Activated T-cell treated with anti-CD3 and anti-CD28 coated beads for 48 hours (primary cell): ENCODE data around the gene CEP131.
A peak's percentile ranks its signal among the peaks of the same experiment; 100 is the strongest.

ENCODE experiments used
- DNase-seq: peaks from one replicate; pipeline ENCODE4 v3.0.0-alpha.2; 2020; ENCODE audit warnings: low read depth

The CEP131 gene

DNA sequence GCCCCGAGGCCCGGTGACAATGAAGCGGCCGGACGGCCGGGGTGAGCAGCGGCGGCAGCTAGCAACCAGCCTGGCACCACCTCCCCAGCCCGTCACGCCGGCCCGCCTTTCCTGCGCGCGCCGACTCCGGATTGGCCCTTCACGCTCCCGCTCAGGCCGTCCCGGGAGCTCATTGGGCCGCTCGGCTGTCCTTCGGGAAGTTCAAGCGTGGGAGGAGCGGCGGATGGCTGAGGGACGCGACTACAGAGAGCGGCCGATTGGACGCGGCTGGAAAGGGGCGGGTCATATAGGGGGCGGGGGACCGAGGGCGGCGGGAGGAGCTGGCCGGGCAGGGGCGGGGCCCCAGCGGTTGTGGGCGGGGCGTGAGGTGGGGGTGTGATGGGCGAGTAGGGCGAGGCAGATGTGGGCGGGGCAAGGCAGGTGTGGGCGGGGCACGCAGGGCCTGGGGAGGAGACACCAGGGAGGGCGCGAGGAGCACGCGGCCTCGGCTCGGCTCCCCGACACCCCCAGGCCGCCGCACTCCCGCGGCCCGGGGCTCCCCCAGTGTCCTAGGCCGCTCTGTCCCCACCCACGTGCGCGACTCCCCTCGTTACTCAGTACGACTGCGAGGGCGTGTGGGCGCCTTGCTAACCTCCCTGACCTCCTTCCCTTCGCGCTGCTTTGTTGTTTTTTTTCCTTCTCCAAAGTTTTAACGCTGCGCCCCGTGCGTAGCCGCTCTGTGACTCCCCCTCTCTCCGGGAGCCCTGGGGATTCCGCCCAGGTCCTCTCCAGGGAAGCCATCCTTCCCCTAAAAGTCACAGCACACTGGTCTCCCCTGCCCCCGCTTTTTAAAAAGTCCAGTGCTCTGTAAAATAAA lies at the start of gene CEP131:
TSS of gene CEP131 (minus strand) at position 60 of the 856 bp plus-strand sequence. CDS start 2,909 bp downstream, outside the sequence.
- DNase-seq, result peak; percentile 99

DNA sequence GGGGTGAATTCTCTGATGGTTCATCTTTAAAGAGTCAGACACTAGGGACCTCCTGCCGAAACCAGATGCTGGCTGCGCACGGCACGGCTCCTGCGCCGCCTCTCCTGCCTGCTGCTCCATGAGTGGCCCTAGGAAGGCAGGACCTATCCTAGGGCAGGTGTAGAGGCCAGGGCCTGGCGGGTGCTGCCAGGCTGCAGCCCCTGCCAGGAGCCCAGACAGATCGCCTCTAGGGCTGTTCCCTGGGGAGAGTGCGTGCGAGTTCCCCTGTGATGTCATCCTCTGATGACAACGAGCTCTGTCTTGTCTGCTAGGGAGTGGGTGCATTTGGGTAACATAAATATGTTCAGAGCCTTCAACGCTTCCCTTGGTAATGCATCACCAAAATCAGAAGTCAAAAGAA lies 48.5 kb upstream of the CEP131 start:
- no peak for DNase-seq

DNA sequence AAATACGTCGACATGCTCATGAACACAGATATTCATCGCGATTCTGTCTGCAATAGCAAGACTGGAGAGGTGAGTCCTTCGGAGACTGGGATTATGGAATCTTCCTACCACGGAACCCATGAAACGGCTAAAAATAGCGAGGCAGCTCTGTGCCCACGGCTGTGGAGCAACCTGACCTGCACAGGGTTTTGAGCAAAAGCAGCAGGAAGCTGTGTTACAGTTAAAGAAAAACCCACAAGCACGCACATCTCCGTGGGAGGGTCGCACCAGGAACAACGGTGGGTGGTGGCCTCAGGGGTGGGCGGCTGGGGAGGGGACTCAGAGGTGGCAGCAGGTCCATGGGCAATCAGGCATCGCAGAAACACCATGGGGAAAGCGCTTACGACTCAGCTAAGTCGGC lies 47.5 kb upstream of the CEP131 start:
- DNase-seq, result no peak

DNA sequence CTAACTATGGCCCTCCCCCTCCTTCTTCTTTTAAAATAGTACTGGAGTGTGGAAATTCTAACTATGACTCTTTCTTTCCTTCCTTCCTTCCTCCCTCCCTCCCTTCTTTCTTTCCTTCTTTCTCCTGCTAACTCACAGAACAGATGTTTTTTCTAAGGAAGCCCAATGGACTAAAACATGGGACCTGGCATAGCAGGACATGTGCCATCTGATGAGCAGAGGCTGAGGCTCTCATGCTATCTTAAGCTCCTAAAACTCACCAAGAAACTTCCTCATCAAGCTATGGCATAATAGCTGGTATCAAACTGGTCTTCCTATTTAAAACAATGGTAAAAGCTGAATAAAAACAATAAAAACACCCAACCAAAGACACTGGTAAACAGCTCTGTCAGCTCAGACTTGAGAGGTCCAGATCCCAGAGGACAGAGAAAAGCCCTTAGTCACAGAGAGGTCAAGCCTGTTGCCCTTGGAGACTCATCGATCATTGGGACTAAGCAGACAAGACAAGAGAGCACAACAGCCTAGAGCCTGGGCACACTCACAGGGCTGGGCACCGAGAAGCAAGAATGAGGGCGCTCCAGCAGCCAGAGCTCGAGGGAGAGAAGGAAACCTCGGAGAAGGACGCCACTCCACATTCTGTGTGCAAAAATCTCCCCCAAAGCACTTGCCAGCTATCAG lies 44.8 kb upstream of the CEP131 start:
- DNase-seq, result no peak

DNA sequence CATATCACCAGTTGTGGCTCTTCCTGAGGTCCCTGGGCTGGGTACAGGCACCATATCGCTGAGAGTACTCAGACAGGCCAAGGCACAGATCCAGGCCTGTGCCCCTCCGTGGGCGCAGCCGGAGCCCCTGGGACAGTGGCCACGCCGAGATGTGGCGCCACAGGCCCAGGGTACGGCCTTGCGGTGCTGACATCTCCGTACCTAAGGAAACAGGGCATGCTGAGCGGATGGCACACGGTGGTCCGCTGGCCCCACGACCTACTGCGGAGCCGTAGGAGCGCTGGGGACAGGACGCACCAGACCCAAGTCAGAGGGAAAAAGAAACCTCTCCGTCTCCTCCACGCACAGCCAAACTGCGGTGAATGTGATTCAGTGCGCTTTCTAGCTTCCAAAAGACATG lies 42.8 kb upstream of the CEP131 start:
- DNase-seq, result no peak

DNA sequence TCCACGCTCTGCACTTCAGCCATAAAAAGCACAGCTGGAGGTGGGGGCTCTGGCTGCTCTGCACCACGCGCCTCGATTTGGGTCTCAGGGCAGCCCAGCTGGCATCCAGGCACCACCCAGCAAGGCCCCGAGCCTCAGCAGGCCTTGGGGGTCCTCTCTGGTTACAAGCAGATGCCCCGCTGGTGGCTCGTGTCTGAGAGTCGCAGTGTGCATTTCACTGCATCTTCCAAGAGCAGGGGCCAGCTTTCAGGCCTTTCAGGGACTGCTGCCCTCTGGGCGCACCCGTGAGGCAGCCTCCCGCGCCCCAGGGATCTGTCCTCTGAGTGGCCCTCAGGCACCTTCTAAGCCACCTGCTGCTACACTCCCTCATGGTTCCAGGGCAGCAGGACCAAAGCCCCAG lies 41.9 kb upstream of the CEP131 start:
- DNase-seq, result no peak

DNA sequence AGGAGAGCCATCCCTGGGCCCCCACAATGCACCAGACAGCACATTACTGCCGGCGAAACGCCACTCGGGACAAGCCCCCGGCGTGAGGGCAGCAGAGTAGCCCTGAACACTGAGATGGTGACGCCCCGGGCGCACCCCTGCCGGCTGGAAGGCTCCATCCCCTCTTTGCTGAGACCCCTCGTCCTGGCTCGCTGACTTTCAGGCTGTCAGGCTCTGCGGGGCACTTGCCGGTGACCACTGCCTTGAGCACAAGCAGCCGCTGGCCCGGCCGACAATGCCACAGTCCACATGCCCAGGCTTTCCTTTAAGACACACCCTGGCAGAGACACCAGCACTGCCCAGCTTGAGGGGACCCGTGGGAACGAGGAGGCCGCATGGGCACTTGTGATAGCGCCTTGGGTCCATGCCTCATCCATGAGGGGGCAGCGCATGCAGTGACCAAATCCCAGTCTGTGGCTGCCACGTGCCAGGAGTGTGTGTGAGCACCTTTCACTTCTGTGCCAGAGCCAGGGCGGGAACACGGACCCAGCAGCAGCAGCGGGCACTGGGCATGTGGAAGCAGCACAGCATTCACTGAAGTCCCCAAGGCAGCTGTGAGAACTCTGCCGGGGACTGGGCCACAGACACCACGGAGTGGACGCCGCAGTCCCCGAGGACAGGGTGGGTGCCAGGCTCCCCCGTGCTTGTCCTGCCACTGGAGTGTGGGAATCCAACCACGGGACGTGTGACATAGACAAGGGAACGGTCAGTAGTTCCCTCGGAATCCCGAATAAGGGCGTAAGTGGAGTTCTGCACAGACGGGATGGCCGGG lies 40.8 kb upstream of the CEP131 start:
- no peak for DNase-seq

DNA sequence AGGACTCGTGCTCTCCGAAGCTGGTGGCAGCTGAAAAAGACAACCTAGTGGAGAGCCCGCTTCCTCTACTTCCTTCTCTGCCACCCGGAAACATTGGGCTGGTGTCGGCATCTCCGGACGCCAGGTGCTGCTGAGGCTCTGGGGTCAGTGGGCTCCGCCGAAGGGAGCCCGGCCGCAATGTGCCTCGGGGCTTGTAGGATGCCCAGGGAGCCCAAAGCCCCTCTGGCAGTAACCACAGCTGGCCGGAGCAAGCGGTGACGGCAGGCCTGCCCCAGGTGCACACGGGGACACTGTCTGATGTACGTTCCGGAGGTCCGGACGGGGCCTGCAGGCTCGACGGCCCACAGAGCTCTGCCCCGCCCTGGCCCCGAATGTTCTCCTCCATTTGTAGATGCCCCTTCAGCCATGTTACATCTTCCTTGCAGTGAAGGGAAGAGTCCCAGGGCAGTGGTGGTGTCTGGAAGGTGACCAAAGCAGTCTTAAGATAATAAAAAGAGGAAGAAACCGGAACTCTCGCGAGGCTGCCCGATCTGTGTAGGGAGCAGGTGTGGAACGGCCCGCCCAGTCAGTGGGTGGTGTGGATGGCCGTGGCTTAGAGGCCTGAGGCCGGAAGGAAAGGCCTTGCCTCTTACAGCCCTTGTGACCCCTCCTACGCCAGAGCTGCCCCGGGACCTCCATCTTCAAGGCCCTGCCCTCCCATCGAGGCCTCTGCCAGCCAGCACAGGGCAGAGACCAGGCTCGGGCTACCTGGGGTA lies 39.0 kb upstream of the CEP131 start:
- DNase-seq, result no peak

DNA sequence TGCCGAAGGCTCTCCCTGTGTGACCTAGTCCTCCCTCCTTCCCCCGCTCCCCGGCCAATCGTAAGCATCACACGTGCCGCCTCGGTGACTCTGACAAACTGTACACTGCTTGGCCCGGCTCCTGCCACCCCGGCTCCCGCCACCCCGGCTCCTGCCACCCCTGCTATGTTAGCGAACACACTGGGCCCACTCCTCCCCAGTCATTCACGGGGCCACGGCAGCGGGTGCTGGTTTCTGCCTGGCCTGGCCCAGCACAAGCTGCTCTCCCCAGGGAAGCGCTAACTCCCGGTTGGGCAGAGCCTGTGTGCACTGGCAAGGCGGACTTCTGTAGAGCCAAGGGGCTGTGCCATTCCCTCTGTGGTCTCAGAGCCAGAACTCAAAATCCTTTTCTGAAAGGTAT lies 38.3 kb upstream of the CEP131 start:
- no peak for DNase-seq

DNA sequence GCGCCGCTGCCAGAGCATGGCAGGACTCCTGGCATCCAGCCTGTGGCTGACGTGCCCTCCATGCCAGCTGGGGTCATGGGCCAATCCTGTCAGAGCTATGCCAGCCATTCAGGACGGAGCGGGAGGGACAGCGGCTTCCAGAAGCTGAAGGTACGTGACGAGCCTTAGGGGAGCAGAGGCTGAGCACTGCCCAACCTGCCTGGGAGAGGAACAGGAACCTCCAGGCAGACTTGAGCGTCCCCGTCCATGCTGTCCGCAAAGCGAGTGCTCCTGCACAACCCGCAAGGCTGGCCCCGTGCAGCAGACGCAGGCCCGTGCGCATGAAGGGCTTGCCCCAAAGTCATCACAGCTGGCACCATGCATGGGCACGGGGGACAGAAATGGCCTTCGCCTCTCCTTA lies 37.9 kb upstream of the CEP131 start:
- DNase-seq, result no peak

DNA sequence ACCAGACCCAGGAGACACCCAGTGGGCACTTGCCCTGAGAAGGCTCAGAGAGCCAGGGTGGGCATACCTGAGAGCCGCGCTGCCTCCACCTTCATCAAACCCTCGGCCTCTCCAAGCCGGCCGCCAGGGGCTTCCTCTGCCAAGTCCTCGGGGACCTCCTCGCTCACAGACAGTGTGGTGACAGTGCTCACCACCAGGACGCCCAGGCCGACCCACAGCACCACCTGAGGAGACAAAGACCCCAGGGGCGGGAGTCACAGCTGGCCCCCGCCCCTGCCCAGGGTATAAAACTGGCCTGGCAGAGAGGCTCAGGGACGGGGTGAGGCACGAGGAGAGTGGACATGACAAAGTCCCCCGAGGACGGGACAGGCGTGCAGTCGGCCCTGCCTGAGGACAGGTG lies 37.4 kb upstream of the CEP131 start:
- no peak for DNase-seq

DNA sequence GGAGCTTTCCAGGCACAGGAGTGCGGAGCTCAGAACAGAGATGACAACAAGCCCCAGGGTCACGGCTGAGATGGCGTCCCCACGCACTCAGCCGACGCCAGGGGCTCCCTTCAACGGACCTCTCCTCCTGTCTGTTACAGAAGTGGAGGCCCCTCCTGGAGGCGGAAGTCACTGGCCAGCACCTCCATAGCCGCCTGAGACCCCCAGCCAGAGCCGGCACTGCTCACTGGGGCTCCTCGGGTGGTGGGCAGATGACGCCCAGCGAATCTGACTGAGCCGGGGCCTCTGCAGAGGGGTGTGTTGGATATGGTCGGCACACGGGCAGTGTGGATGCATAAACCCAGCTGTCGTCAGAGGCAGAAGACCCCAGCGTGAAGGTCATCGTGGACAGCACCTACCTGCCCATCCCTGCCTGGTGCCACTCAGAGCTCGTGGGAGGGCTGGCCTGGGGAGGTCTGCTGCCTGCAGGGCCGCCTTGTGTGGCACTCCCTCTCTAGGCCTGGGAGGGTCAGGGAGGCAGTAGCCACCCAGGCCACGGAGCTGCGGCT lies 36.4 kb upstream of the CEP131 start:
- no peak for DNase-seq

DNA sequence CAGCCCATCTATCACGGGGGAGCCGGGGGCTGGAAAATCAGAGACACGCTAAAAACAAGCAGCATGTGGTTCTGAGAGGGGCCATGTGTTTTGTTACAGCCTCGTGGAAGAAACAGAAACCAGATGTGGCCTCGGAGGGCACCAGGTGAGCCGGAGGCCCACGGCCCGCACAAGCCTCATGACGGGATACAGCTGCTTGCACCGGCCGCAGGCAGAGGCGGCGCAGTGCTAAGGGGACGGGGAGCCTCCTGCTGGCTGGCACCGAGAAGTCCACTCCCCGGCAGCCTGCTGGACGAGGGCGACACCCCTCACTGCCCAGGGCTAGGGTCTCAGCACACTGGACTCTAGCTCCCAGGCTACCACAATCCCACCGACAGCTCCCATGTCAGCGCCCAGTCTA lies 35.5 kb upstream of the CEP131 start:
- DNase-seq, result no peak

DNA sequence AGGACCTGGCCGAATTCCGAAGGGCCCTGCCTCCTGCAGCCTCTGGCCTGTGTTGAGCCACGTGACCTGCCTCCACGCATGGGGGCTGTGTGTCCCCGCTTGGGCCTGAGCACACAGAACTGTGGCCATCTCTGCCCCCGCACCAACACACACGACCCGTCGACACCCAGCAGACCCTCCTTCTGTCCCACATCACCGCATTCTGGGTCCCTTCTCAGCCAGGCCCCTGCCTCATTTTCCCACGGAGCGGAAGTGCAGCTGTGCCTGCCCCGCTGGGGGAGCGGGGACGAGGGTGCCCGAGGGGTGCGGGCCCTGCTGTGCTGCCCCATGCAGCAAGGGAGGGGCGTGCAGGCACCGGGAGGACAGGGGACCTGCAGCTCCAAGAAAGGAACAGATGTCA lies 34.8 kb upstream of the CEP131 start:
- DNase-seq, result no peak

DNA sequence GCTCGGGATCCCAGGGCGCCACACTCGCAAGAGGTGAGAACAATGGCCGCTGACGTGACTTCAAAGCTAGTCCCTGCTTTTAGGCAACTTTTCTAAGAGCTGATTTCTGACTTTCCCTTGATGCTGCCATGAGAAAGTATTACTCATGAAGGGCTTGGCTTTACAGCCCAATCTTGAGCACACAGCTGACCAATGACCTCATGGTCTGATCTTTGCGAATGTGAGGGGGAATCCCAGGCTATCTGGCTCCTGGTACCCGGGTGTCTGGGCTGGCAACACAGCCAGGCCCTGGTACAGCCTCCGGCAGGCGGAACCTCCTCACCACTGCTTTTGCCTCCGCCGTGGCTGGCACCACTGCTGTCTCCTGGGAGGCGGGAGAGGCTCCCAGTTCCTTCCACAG lies 33.9 kb upstream of the CEP131 start:
- no peak for DNase-seq

DNA sequence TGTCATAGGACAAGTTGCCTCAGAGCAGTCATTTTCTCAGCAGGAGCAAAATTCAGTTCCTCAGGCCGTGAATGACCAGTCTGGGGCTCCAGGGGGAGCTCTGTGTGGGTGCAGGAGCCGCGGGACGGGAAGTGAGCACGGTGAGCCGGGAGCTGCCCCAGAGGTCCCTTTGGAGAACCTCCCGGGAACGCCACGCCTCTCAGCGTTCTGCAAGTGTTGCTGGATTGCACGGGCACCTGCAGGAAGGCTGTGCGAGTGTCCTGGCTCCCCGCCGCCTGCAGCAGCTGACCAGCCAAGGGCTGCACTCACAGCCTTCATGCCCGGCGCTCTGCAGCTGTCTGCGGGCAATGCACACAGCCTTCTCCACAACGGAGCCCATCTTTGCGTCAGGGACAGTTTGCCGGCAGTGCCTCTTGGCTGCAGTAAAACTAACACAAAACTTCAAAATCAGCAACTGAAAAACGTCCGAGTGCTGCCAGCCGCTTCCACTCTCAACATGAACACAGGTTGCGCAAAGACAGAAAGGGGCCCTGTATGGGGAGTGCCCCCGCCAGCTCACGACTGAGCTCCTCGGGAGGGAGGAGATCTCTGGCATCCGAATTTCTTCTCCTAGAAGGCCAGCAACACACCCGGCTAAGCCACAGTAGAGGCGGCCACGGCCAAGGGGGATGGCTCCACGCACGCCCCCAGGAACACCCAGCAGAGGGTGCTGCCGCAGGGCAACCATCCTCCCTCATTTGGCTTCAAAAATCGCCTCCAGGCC lies 32.4 kb upstream of the CEP131 start:
- no peak for DNase-seq

DNA sequence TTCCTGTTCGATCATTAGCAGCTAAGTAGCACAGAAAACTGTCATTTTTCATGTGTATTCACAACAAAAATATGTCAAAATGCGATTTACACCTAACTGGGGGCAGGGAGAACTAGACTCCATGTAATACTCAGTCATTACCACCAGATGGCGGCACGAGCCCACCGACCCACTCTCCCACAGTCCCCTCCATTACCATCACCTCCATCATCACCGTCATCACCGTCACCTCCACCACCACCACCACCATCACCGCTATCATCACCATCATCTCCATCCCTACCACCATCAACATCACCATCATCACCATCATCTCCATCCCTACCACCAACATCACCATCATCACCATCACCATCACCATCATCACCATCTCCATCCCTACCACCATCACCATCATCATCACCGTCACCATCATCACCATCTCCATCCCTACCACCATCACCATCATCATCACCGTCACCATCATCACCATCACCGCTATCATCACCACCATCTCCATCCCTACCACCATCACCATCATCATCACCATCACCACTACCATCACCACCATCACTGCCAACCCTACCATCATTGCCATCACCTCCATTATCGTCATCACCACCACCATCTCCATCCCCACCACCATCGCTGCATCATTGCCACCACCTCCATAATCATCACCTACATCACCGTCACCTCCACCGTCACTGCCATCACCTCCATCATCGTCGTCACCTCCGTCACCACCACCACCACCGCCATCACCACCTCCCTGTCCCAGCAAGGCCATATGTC lies 30.8 kb upstream of the CEP131 start:
- peak; percentile 35 for DNase-seq

DNA sequence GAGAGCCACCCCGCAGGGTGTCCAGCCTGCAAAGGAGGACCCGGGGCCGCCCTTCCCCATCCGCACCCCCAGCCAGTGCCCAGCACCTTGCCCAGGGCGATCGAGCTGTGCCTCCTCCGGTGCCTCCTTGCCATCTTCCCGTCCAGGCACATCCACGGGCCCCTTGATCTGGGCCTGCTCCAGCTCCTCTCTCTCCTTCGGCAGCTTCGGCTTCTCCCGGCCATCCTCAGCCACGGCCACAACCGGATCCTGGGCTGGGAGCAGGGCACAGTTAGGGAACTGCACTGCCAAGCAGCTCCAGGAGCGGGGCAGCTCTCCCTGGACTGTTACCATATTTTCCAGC lies 30.2 kb upstream of the CEP131 start:
- no peak for DNase-seq

DNA sequence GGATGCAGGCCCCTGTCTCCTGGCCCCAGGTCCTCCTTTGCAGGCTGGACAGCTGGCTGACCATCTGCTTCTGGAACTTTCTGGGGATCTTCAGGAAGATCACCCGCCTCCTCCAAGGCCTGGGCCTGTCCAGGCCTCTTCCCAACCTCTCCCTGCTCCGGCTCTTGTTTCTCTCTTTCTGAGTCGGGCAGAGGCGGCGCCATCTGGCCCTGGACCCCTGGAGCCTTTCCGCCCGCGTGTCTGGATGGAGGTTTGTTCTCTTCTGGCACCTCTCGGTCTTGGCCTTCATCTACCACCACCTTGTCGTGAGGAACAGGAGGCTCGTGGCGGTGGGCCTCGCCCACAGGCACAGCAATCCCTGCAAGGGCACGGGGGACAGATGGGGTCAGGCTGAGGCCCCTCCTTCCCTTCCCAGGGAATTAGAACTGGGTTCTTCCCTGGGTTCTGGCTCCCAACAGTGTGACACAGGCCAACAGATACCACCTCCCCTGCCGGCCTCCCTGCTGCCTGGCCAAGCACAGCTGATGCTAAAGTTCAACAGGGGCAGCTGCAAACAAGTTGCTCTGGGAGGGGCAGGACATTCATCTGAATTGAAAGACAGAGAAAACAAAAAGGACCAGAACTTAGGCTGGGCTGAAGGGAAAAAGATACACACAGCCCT lies 29.7 kb upstream of the CEP131 start:
- no peak for DNase-seq
